BJ (cell line): ENCODE data around the gene CGAS. TPM values are rescaled to one million over a fixed set of nuclear protein-coding genes. Genes with fewer than 3 reads are reported as not detected.
"Not testable (repeated sequence)": the region's sequence is repeated elsewhere in the genome, so short reads cannot be mapped to it uniquely, and the experiment has no call there.

Experiments used
- CTCF ChIA-PET: fragments of 350-600 bp; formaldehyde crosslinking; extraction: SDS; loops from one replicate; lab custom pipeline; 2021; ENCODE audit warnings: antibody characterized with exemption, inconsistent platforms; lab: Yijun Ruan, JAX
- POLR2A ChIA-PET: fragments of 300-600 bp; sonication (Branson Sonifier 250); formaldehyde crosslinking; extraction: SDS; loops from one replicate; lab custom pipeline; 2021; ENCODE audit warnings: antibody characterized with exemption; lab: Charles Lee
- DNase-seq: peaks from one replicate; pipeline ENCODE4 v3.0.0-alpha.2; 2011; ENCODE audit warnings: low read depth
- H3K27me3 ChIP-seq: 2 replicates; pipeline ENCODE4 v1.6.0; 2011; ENCODE audit warnings: low read length; ENCODE audit not compliant: control insufficient read depth, insufficient read depth
- H3K36me3 ChIP-seq: 2 replicates; pipeline ENCODE4 v1.5.1; 2011; ENCODE audit warnings: low read length; ENCODE audit not compliant: control insufficient read depth, insufficient read depth
- H3K4me3 ChIP-seq: 2 replicates; pipeline ENCODE4 v1.5.1; 2011; ENCODE audit warnings: low read depth, mild to moderate bottlenecking, control low read depth, low read length
- CTCF ChIP-seq: IDR thresholded peaks from 2 replicates; pipeline ENCODE4 v1.5.1; 2011; ENCODE audit warnings: low read depth, mild to moderate bottlenecking, control low read depth, inconsistent platforms, low read length, moderate library complexity; ENCODE audit not compliant: insufficient read depth
- polyA plus RNA-seq: library from polyadenylated mRNA; depleted of rRNA; stranded (reverse); fragments of >200 nt; gene quantifications from 2 replicates; pipeline ENCODE4 v1.2.3, GENCODE V29; 2011

Gene CGAS
- polyA plus RNA-seq, 1 experiment = 1.5 TPM

- H3K4me3 ChIP-seq = no peak overlapping the region
- no peak for TF ChIP-seq CTCF
- ChIA-PET POLR2A (no interaction called here), CTCF (interaction anchor here (1.0 to 1.2 kb wide), 2 partner anchors 12 to 115 kb away, joined by 3 to 7 read pairs; no protein-coding TSS in a partner anchor)
- no peak for DNase-seq
- H3K27me3 ChIP-seq = no peaks in the 10 kb centered on the region
- H3K36me3 ChIP-seq = no peaks in the 10 kb centered on the region
These were observed 51.4 kb downstream of the CGAS start for GRCh38 chr6:73400656-73401055.

- no peak for TF ChIP-seq CTCF
- DNase-seq = no peak
- no peak overlapping the region for H3K4me3 ChIP-seq
- H3K36me3 ChIP-seq = no peaks in the 10 kb centered on the region
- no peaks in the 10 kb centered on the region for H3K27me3 ChIP-seq
- POLR2A ChIA-PET = no interaction called here
- CTCF ChIA-PET = no interaction called here
These were observed 56.2 kb downstream of the CGAS start for GRCh38 chr6:73395875-73396274.

GRCh38 chr6:73394577-73395354, 57.3 kb downstream of the CGAS start, which contains the start of gene DDX43:
TSS of gene DDX43 (plus strand) at chr6:73394828. CDS start at chr6:73394906, 78 bp downstream.
- H3K27me3 ChIP-seq = no peaks in the 10 kb centered on the region
- no peak for DNase-seq
- H3K4me3 ChIP-seq = peak within 1 kb of the TSS; percentile 29
- CTCF ChIA-PET = interaction anchor here (0.6 kb wide), 2 partner anchors 29 to 109 kb away, joined by 3 read pairs; no protein-coding TSS in a partner anchor
- POLR2A ChIA-PET = no interaction called here
- no peaks in the 10 kb centered on the region for H3K36me3 ChIP-seq
- no peak for TF ChIP-seq CTCF

GRCh38 chr6:73393278-73393677, 58.8 kb downstream of the CGAS start:
- no peaks in the 10 kb centered on the region for H3K36me3 ChIP-seq
- ChIA-PET CTCF (no interaction called here), POLR2A (no interaction called here)
- no peak for TF ChIP-seq CTCF
- no peak overlapping the region for H3K4me3 ChIP-seq
- DNase-seq = no peak
- H3K27me3 ChIP-seq = no peaks in the 10 kb centered on the region

GRCh38 chr6:73392188-73392587, 59.9 kb downstream of the CGAS start:
- POLR2A ChIA-PET, DNase-seq, CTCF ChIA-PET: not testable (repeated sequence)

More at GRCh38 chr6:73392188-73392587, 59.9 kb downstream of the CGAS start:
- not testable (repeated sequence) for H3K27me3 ChIP-seq, H3K4me3 ChIP-seq, H3K36me3 ChIP-seq
